Measurements from ENCODE around the gene GARIN5A.

DNA sequence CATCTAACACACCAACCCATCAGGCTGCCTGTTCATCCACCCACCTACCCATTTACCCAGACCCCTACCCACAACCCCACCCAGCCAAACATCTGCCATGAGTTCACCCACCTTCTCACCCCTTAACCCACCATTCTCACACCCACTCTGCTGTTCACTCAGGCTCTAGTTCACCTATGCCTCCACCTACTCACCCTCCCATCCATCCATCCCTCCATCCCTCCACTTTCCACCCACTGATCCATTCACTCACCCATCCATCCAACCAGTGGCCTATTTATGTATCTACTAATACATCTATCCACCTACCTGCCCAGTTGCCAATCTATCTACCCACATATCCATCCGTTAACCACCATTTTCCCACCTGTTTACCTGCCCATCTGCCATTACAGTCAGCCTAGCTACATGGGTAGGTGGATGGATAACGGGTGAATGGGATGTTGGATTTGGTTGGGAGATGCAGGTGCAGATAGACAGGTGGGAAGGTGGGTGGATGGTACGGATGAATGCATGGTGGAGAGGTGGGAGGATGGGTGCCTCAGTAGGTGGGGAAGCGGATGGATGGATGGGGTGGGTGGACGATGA, 38.7 kb downstream of the GARIN5A start:
- no peak for TF ChIP-seq GABPB1 (CRISPR knock-in tag; IDR thresholded peaks at IDR 0.05)
- TF ChIP-seq, protein P1, sequence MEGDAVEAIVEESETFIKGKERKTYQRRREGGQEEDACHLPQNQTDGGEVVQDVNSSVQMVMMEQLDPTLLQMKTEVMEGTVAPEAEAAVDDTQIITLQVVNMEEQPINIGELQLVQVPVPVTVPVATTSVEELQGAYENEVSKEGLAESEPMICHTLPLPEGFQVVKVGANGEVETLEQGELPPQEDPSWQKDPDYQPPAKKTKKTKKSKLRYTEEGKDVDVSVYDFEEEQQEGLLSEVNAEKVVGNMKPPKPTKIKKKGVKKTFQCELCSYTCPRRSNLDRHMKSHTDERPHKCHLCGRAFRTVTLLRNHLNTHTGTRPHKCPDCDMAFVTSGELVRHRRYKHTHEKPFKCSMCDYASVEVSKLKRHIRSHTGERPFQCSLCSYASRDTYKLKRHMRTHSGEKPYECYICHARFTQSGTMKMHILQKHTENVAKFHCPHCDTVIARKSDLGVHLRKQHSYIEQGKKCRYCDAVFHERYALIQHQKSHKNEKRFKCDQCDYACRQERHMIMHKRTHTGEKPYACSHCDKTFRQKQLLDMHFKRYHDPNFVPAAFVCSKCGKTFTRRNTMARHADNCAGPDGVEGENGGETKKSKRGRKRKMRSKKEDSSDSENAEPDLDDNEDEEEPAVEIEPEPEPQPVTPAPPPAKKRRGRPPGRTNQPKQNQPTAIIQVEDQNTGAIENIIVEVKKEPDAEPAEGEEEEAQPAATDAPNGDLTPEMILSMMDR (IDR thresholded peaks at IDR 0.05): no peak

All from WTC11 (cell line).